Ovary (tissue), 9 donors: ENCODE results near the gene MPRIP. TPM values are rescaled to one million over a fixed set of nuclear protein-coding genes. Genes with fewer than 3 reads are reported as not detected.

Experiments used
- DNase-seq, 5 donors: peaks; one replicate each; pipeline ENCODE4 v3.0.0-alpha.2; 2019 to 2020
- H3K27ac ChIP-seq, 2 donors: fragments of 200-600 bp; one replicate each; pipeline versions ENCODE4 v1.5.1 to v1.8.0; 2019 to 2022
- H3K27me3 ChIP-seq: fragments of 200-600 bp; one replicate; pipeline ENCODE4 v1.8.0; 2022
- H3K36me3 ChIP-seq: fragments of 200-600 bp; sonication (generic); one replicate; pipeline ENCODE4 v1.5.1; 2019
- H3K4me1 ChIP-seq: one replicate; pipeline ENCODE4 v1.8.1; 2013; ENCODE audit warnings: mild to moderate bottlenecking, moderate library complexity; ENCODE audit not compliant: insufficient read depth
- H3K4me3 ChIP-seq: fragments of 200-600 bp; sonication (generic); one replicate; pipeline ENCODE4 v1.5.1; 2017
- H3K9me3 ChIP-seq, 2 donors: fragments of 200-600 bp in 1 of 2; sonication (generic) in 1 of 2; one replicate each; pipeline versions ENCODE4 v1.5.1 to v1.8.1; 2013 to 2019; ENCODE audit warnings: mild to moderate bottlenecking in 1 of 2, moderate library complexity in 1 of 2
- EP300 ChIP-seq: sonication (generic); formaldehyde crosslinking; IDR thresholded peaks from one replicate; pipeline ENCODE4 v1.6.1; 2017; ENCODE audit warnings: antibody characterized with exemption
- POLR2A ChIP-seq: fragments of 450-650 bp; IDR thresholded peaks from one replicate; pipeline ENCODE4 v1.6.1; 2017; ENCODE audit warnings: antibody characterized with exemption, mild to moderate bottlenecking, moderate library complexity
- WGBS, 3 donors: extraction: QIAGEN DNeasy Blood & Tissue Kit in 1 of 3; methylation state at CpG; one replicate each; pipeline versions ENCODE4 v1.1.5 to v1.1.7; 2013 to 2017; 5-methylcytosine and 5-hydroxymethylcytosine counted together
- intact Hi-C, 4 donors: fragments of 100-400 bp; cut with DNase I; formaldehyde crosslinking; loops; one replicate each; pipeline versions ENCODE4 v1.11.0 to v1.15.1; 2022 to 2023
- polyA plus RNA-seq, 2 donors: library from polyadenylated mRNA; stranded (reverse); fragments of 200-250 nt in 1 of 2; fragments of 350-450 nt in 1 of 2; fragmentation: Illumina TruSeq in 1 of 2; extraction: RNeasy Lipid Tissue Mini Kit (QIAGEN cat#74804) in 1 of 2; gene quantifications; one replicate each; pipeline ENCODE4 v1.2.3, GENCODE V29; 2013 to 2014
- total RNA-seq, 7 donors: library from RNA; depleted of rRNA in 2 of 7; stranded (reverse); fragments of >200 nt in 2 of 7; fragmentation: NEBNext Ultra II Directional in 3 of 7; extraction: Animal tissue kit (Norgen Biotek cat#: 25700) in 3 of 7; gene quantifications; one replicate each; pipeline versions ENCODE4 v1.1.0 to v1.2.4, GENCODE V29; 2016 to 2023
- TF ChIP-seq, protein P1 (sequence below), 3 donors: fragments of 450-650 bp in 2 of 3; fragments of 200-600 bp in 1 of 3; IDR thresholded peaks; one replicate each; pipeline versions ENCODE4 v1.5.1 to v1.8.0; 2016 to 2022; ENCODE audit warnings: antibody characterized with exemption in 3 of 3, mild to moderate bottlenecking in 1 of 3
- donor health status: DM: no; HTN: no; CAD: no; lungs with moderate emphysema.
- donor health status: DM: no; HTN: no; CAD: no.
- donor health status: Bipolar disorder and iron deficiency.
- donor health status: DM: yes; HTN: yes; CAD: no.
- donor health status: DM: no; HTN: no; CAD: no.
- donor health status: DM: yes; HTN: yes; CAD: no.

Gene MPRIP
- total and polyA plus RNA-seq, 9 donors, result 72.3 to 256 (median 202) TPM

DNA sequence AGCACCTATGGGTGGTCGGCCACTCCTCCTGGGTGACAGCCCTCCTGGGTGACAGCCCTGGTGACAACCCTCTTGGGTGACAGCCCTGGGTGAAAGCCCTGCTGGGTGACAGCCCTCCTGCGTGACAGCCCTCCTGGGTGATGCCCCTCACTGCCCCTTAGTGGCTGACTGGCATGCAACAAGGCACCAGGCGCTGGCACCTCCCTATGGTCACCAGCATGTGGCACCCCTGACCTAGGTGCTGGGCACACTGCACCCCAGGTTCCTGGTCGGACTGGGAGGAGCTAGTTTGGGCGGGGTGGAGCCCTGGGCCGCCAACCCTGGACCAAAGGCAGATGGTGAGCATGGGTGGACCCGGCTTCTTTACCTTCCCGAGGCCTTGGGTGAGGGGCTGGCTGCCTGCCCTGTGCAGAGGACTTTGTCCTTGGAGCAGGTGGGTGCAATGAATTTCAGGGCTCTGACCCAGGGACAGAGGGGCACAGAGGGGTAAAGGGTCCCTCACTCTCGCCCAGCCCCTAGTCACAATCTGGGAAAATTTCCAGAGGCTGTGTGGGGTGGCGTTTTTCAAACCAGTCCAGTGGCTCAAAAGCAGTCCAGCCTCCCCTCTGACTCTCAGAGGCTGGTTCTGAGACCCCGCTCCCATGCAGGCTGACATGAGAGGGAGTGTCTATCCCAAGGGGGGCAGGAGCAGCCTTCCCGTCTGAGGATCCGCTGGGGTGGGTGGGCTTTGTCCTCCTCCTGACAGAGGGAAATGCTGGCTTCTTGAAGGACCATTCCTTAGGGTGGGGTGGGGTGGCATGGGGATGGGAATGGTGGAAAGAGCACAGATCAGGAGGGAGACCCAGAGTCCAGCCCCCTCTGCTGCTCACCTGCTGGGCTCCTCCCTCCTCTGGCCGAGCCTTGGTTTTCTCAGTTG, 44.5 kb upstream of the MPRIP start:
- 81 to 84% (median 83%) methylated on average over 10 to 14 of the region's 14 CpGs for WGBS, 3 donors
- Histone ChIP-seq H3K4me3 (no peak overlapping the region), H3K36me3 (no peaks in the 10 kb centered on the region), H3K4me1 (peaks cover 2% of the 10 kb centered on the region), H3K27ac (no peak overlapping the region), H3K9me3 (no peaks in the 10 kb centered on the region), H3K27me3 (no peaks in the 10 kb centered on the region)
- no peak for DNase-seq
- intact Hi-C loops, result no loop called here
- no peak for TF ChIP-seq EP300
- no peak for TF ChIP-seq POLR2A
- TF ChIP-seq, protein P1, sequence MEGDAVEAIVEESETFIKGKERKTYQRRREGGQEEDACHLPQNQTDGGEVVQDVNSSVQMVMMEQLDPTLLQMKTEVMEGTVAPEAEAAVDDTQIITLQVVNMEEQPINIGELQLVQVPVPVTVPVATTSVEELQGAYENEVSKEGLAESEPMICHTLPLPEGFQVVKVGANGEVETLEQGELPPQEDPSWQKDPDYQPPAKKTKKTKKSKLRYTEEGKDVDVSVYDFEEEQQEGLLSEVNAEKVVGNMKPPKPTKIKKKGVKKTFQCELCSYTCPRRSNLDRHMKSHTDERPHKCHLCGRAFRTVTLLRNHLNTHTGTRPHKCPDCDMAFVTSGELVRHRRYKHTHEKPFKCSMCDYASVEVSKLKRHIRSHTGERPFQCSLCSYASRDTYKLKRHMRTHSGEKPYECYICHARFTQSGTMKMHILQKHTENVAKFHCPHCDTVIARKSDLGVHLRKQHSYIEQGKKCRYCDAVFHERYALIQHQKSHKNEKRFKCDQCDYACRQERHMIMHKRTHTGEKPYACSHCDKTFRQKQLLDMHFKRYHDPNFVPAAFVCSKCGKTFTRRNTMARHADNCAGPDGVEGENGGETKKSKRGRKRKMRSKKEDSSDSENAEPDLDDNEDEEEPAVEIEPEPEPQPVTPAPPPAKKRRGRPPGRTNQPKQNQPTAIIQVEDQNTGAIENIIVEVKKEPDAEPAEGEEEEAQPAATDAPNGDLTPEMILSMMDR (IDR thresholded peaks at IDR 0.05), result no peak

- no peaks in the 10 kb centered on the region for H3K36me3 ChIP-seq
- H3K9me3 ChIP-seq, result no peaks in the 10 kb centered on the region
- TF ChIP-seq POLR2A (no peak), EP300 (no peak)
- TF ChIP-seq, protein P1 (IDR thresholded peaks at IDR 0.05), result no peak
- DNase-seq, result no peak
- intact Hi-C loops, result loop anchor here in 2 of 4 donors (5.0 to 10.0 kb wide), 2 partner anchors 117 to 235 kb away; partner anchors contain the start of gene FLCN (in 1 of the 2)
- 77 to 85% (median 81%) methylated on average over 7 of the region's 7 CpGs for WGBS, 3 donors
- peaks cover 2% of the 10 kb centered on the region for H3K4me1 ChIP-seq
- no peak overlapping the region for H3K4me3 ChIP-seq
- H3K27me3 ChIP-seq, result no peaks in the 10 kb centered on the region
- no peak overlapping the region for H3K27ac ChIP-seq
Observed at GRCh38 chr17:16999931-17000625, 42.2 kb upstream of the MPRIP start.

DNA sequence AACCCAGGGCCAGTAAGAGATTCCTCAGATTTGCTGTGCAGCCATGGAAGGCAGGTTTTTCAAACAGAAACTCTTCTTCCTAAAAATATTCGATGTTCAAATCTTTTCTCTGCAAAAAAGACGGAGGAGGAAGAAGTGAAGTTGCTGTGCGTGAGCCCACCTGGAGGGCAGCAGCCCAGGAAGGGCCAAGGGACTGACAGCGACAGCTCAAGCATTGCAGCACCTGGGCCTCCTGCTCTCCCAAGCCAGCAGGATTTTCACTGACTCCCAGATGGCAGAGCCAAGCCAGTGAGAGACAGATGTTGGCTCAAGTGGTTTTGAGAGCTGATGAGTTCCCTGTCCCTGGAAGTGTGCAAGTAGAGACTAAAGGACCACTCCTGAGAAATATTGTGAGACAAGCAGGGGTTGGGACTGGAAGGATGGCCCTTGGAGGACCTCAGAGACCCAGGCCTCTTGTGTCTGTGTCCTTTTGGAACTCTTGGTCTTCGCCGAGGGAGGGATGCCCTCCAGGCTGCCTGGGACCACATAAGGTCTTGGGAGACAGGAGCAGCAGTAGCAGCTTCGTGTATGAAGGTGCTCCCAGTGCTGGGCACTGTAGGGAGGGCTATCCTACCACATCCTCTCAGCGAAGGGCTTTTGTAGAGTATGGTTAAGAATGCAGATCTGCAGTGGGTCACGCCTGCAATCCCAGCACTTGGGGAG, 41.0 kb upstream of the MPRIP start:
- H3K4me1 ChIP-seq, result peaks cover 2% of the 10 kb centered on the region
- TF ChIP-seq, protein P1 (IDR thresholded peaks at IDR 0.05), result no peak
- TF ChIP-seq EP300 (no peak), POLR2A (no peak)
- H3K36me3 ChIP-seq, result no peaks in the 10 kb centered on the region
- no peak overlapping the region for H3K4me3 ChIP-seq
- WGBS, 3 donors, result 72 to 79% (median 75%) methylated on average over 9 of the region's 9 CpGs
- intact Hi-C loops, result loop anchor here in 2 of 4 donors (5.0 to 10.0 kb wide), 2 partner anchors 116 to 234 kb away; partner anchors contain the start of gene FLCN (in 1 of the 2)
- H3K27ac ChIP-seq, result no peak overlapping the region
- no peaks in the 10 kb centered on the region for H3K27me3 ChIP-seq
- DNase-seq, result peak in 1 of 5 donors; percentile 23
- no peaks in the 10 kb centered on the region for H3K9me3 ChIP-seq
